HG02981 (cell line): ENCODE data around the gene CSNK2A3.

ENCODE experiments used
- ATAC-seq: cut with Tn5 transposase; IDR thresholded peaks from one replicate; pipeline ENCODE4 v1.9.1; 2021; ENCODE audit warnings: mild to moderate bottlenecking, moderate library complexity; ENCODE audit not compliant: unreplicated experiment

The CSNK2A3 gene

GRCh38 chr11:11338304-11338703 is 14.7 kb downstream of the CSNK2A3 start:
- ATAC-seq = no peak

- ATAC-seq = no peak
Observed at GRCh38 chr11:11336664-11337063, 16.4 kb downstream of the CSNK2A3 start.

GRCh38 chr11:11335043-11335442 is 18.0 kb downstream of the CSNK2A3 start:
- no peak for ATAC-seq

GRCh38 chr11:11334607-11335006 is 18.4 kb downstream of the CSNK2A3 start:
- ATAC-seq = no peak

GRCh38 chr11:11332141-11332710 is 20.8 kb downstream of the CSNK2A3 start:
- ATAC-seq = no peak

- ATAC-seq = no peak
Observed at GRCh38 chr11:11329062-11329806, 23.8 kb downstream of the CSNK2A3 start.

GRCh38 chr11:11324090-11324489 is 29.0 kb downstream of the CSNK2A3 start:
- ATAC-seq = no peak

- no peak for ATAC-seq
Observed at GRCh38 chr11:11322101-11322500, 30.9 kb downstream of the CSNK2A3 start.

- no peak for ATAC-seq
Observed at GRCh38 chr11:11320825-11321224, 32.2 kb downstream of the CSNK2A3 start.

- ATAC-seq = no peak
Observed at GRCh38 chr11:11318961-11319360, 34.1 kb downstream of the CSNK2A3 start.

- ATAC-seq = no peak
Observed at GRCh38 chr11:11318461-11318860, 34.6 kb downstream of the CSNK2A3 start.

GRCh38 chr11:11316651-11317230 is 36.3 kb downstream of the CSNK2A3 start:
- no peak for ATAC-seq

GRCh38 chr11:11313902-11314692 is 39.0 kb downstream of the CSNK2A3 start:
- no peak for ATAC-seq

GRCh38 chr11:11313426-11313825 is 39.6 kb downstream of the CSNK2A3 start:
- no peak for ATAC-seq

- no peak for ATAC-seq
Observed at GRCh38 chr11:11312738-11313137, 40.3 kb downstream of the CSNK2A3 start.

- ATAC-seq = no peak
Observed at GRCh38 chr11:11311169-11311568, 41.9 kb downstream of the CSNK2A3 start.

- no peak for ATAC-seq
Observed at GRCh38 chr11:11309906-11310305, 43.1 kb downstream of the CSNK2A3 start.

GRCh38 chr11:11308249-11308648 is 44.8 kb downstream of the CSNK2A3 start:
- ATAC-seq = no peak

GRCh38 chr11:11306855-11307254 is 46.2 kb downstream of the CSNK2A3 start:
- no peak for ATAC-seq

GRCh38 chr11:11304550-11304949 is 48.5 kb downstream of the CSNK2A3 start:
- ATAC-seq = no peak

GRCh38 chr11:11302565-11302964 is 50.5 kb downstream of the CSNK2A3 start:
- ATAC-seq = no peak
